OCI-LY7 (cell line): ENCODE results near the gene TMEM53. TPM values are rescaled to one million over a fixed set of nuclear protein-coding genes. Genes with fewer than 3 reads are reported as not detected.

ENCODE experiments used
- BruUV-seq: library from RNA; stranded (reverse); fragments of 400-500 nt; replicated peaks from 2 replicates; lab custom pipeline; 2021; lab: Mats Ljungman, UMichigan
- CTCF ChIA-PET: fragments of 300-600 bp; sonication (Branson Sonifier 250); formaldehyde crosslinking; loops from one replicate; lab custom pipeline; 2022; ENCODE audit warnings: antibody characterized with exemption; ENCODE audit not compliant: unreplicated experiment; lab: Charles Lee
- POLR2A ChIA-PET: fragments of 300-600 bp; sonication (Branson Sonifier 250); formaldehyde crosslinking; loops from one replicate; lab custom pipeline; 2022; ENCODE audit warnings: antibody characterized with exemption; lab: Charles Lee
- DNase-seq: peaks from one replicate; pipeline ENCODE4 v3.0.0-alpha.2; 2015; ENCODE audit warnings: low spot score
- H2AFZ ChIP-seq: fragments of 200-600 bp; sonication (generic), shearing (Covaris generic); 2 replicates; pipeline ENCODE4 v1.6.1; 2014; ENCODE audit warnings: mild to moderate bottlenecking, antibody characterized with exemption, low read length, moderate library complexity
- H3K27ac ChIP-seq: fragments of 200-600 bp; sonication (generic); 2 replicates; pipeline ENCODE4 v1.5.1; 2014; ENCODE audit warnings: mixed run types, low read depth, mild to moderate bottlenecking, moderate library complexity, low read length, inconsistent platforms; ENCODE audit not compliant: poor library complexity, severe bottlenecking
- H3K36me3 ChIP-seq: fragments of 200-600 bp; sonication (generic); 2 replicates; pipeline ENCODE4 v1.6.1; 2014; ENCODE audit warnings: mild to moderate bottlenecking, antibody characterized with exemption, low read length, moderate library complexity, mixed read lengths; ENCODE audit not compliant: insufficient read depth
- H3K4me1 ChIP-seq: fragments of 200-600 bp; sonication (generic); 2 replicates; pipeline ENCODE4 v1.5.1; 2014; ENCODE audit warnings: mild to moderate bottlenecking, low read length; ENCODE audit not compliant: insufficient read depth, poor library complexity, severe bottlenecking
- H3K4me2 ChIP-seq: fragments of 200-600 bp; sonication (generic); 2 replicates; pipeline ENCODE4 v1.6.1; 2014; ENCODE audit warnings: mild to moderate bottlenecking, low read length
- H3K4me3 ChIP-seq: fragments of 200-600 bp; sonication (generic); 2 replicates; pipeline ENCODE4 v1.5.1; 2014; ENCODE audit warnings: mild to moderate bottlenecking, low read depth, low read length; ENCODE audit not compliant: poor library complexity, severe bottlenecking
- H3K79me2 ChIP-seq: fragments of 200-600 bp; sonication (generic); 2 replicates; pipeline ENCODE4 v1.6.1; 2016; ENCODE audit warnings: low read depth, mild to moderate bottlenecking, low read length, moderate library complexity, mixed read lengths; ENCODE audit not compliant: insufficient read depth
- H3K9me2 ChIP-seq: fragments of 200-600 bp; sonication (generic); 2 replicates; pipeline ENCODE4 v1.6.1; 2016; ENCODE audit warnings: mild to moderate bottlenecking, low read length, mixed read lengths; ENCODE audit not compliant: insufficient read depth
- H3K9me3 ChIP-seq: fragments of 200-600 bp; sonication (generic); 2 replicates; pipeline ENCODE4 v1.6.1; 2014; ENCODE audit warnings: mild to moderate bottlenecking, mixed run types, low read length, mixed read lengths
- H4K20me1 ChIP-seq: fragments of 200-600 bp; sonication (generic); 2 replicates; pipeline ENCODE4 v1.6.1; 2014; ENCODE audit warnings: mild to moderate bottlenecking, antibody characterized with exemption, low read length, moderate library complexity, mixed read lengths; ENCODE audit not compliant: insufficient read depth
- EZH2phosphoT487 ChIP-seq: fragments of 200-600 bp; sonication (generic); IDR thresholded peaks from 2 replicates; pipeline ENCODE4 v1.6.1; 2018; ENCODE audit warnings: low read depth, borderline replicate concordance, mild to moderate bottlenecking, mixed run types, antibody characterized with exemption, low read length, moderate library complexity, mixed read lengths
- intact Hi-C: fragments of 100-400 bp; cut with micrococcal nuclease; formaldehyde crosslinking; loops from one replicate; pipeline ENCODE4 v1.10.0; 2022; ENCODE audit not compliant: unreplicated experiment
- total RNA-seq, 2 experiments: library from RNA; depleted of rRNA in 1 of 2; stranded (reverse); fragments of >200 nt in 1 of 2; shearing (Covaris generic) in 1 of 2; gene quantifications; 2 replicates each; pipeline ENCODE4 v1.2.3, GENCODE V29; 2014 to 2022
- TF ChIP-seq, protein P1 (sequence below): fragments of 200-600 bp; sonication (generic); conservative IDR thresholded peaks from 2 replicates; pipeline ENCODE4 v1.5.1; 2014; ENCODE audit warnings: mild to moderate bottlenecking, antibody characterized with exemption, low read length, moderate library complexity, mixed read lengths

Gene TMEM53
- total RNA-seq, 2 experiments from 2014 or later = 6.6 to 8.1 TPM

DNA sequence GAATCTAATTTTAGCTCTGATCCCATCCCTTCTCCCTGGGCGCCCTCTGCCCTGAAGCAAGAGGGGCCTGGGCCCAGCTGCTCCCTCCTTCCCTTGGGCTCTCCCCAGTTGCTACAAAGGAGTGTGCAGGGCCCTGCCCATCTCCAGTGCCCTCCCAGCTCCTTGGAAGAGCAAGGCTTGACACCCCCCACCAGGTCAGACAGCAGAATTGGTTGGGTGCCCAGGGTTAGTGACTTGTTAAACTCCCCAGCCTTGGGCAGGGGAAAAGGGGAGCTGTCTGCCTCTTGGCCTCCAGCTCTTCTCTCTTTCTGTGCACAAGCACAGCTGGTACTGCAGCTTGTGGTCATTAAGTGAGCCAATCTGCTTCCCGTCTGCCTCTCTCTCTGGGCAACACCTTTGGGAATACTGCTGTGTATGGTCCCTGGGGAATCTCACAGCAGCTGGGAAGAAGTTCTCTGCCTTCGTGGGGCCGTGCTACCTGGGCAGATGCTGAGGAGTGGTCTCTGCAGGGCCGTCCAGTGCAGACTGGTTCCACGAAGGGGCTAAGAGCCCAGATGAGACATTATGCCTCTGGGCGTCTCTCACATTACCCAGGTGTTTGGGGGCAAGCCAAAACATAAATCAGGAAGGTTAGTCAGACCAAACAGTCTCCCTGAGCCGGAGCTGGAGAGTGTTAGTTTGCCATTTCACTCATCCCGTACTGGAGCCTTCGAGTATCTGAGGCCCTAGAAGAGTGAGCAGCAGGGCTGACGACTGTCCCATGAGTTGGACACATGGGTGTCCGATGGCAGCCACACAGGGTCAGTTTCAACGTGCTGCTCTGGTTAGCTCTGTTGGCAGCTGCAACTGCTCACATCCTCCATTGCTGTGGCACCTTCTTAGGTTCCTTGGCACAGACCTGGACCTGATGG, 37.3 kb downstream of the TMEM53 start:
- BruUV-seq = no TSS peak

GRCh38 chr1:44636083-44636687, 38.1 kb downstream of the TMEM53 start:
- peaks cover 24% of the 10 kb centered on the region for H3K79me2 ChIP-seq
- H4K20me1 ChIP-seq = no peaks in the 10 kb centered on the region
- POLR2A ChIA-PET = interaction anchor here (1.0 kb wide), 1 partner anchor 17 kb away, joined by 5 read pairs; no protein-coding TSS in a partner anchor
- intact Hi-C loops = no loop called here
- H3K4me3 ChIP-seq = no peak overlapping the region
- TF ChIP-seq, protein P1, sequence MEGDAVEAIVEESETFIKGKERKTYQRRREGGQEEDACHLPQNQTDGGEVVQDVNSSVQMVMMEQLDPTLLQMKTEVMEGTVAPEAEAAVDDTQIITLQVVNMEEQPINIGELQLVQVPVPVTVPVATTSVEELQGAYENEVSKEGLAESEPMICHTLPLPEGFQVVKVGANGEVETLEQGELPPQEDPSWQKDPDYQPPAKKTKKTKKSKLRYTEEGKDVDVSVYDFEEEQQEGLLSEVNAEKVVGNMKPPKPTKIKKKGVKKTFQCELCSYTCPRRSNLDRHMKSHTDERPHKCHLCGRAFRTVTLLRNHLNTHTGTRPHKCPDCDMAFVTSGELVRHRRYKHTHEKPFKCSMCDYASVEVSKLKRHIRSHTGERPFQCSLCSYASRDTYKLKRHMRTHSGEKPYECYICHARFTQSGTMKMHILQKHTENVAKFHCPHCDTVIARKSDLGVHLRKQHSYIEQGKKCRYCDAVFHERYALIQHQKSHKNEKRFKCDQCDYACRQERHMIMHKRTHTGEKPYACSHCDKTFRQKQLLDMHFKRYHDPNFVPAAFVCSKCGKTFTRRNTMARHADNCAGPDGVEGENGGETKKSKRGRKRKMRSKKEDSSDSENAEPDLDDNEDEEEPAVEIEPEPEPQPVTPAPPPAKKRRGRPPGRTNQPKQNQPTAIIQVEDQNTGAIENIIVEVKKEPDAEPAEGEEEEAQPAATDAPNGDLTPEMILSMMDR = no peak
- BruUV-seq = no TSS peak
- H3K27ac ChIP-seq = no peak overlapping the region
- H3K4me1 ChIP-seq = peaks cover 22% of the 10 kb centered on the region
- no peak overlapping the region for H3K4me2 ChIP-seq
- CTCF ChIA-PET = interaction anchor here (0.6 kb wide), 1 partner anchor 113 kb away, joined by 11 read pairs; no protein-coding TSS in a partner anchor
- no peak overlapping the region for H2AFZ ChIP-seq
- DNase-seq = no peak
- peaks cover 86% of the 10 kb centered on the region for H3K36me3 ChIP-seq
- no peaks in the 10 kb centered on the region for H3K9me2 ChIP-seq
- no peaks in the 10 kb centered on the region for H3K9me3 ChIP-seq

More for the DNA sequence above, 37.3 kb downstream of the TMEM53 start:
- ChIA-PET CTCF (interaction anchor here (0.6 kb wide), 1 partner anchor 113 kb away, joined by 11 read pairs; no protein-coding TSS in a partner anchor), POLR2A (interaction anchor here (0.6 to 1.0 kb wide), 2 partner anchors 16 to 575 kb away, joined by 5 to 6 read pairs; no protein-coding TSS in a partner anchor)
- TF ChIP-seq, protein P1 = no peak
- TF ChIP-seq EZH2phosphoT487 = no peak
- Histone ChIP-seq H3K4me2 (no peak overlapping the region), H3K4me3 (no peak overlapping the region), H3K9me2 (no peaks in the 10 kb centered on the region), H3K79me2 (peaks cover 24% of the 10 kb centered on the region), H2AFZ (no peak overlapping the region), H3K9me3 (no peaks in the 10 kb centered on the region), H3K4me1 (peaks cover 18% of the 10 kb centered on the region), H3K36me3 (peaks cover 94% of the 10 kb centered on the region), H4K20me1 (no peaks in the 10 kb centered on the region), H3K27ac (no peak overlapping the region)
- no peak for DNase-seq
- intact Hi-C loops = no loop called here
